Gastroesophageal sphincter (tissue), 3 donors: Measurements from ENCODE around the gene AUTS2.

Source experiments
- CTCF ChIP-seq, 4 experiments: fragments of 200-600 bp in 2 of 4; fragments of 450-650 bp in 2 of 4; sonication (generic) in 1 of 4; IDR thresholded peaks; one replicate each; pipeline ENCODE4 v1.5.1; 2017 to 2019; ENCODE audit warnings: antibody characterized with exemption in 4 of 4, mild to moderate bottlenecking in 2 of 4, moderate library complexity in 2 of 4
- EP300 ChIP-seq: sonication (generic); formaldehyde crosslinking; IDR thresholded peaks from one replicate; pipeline ENCODE4 v1.6.1; 2017; ENCODE audit warnings: antibody characterized with exemption, mild to moderate bottlenecking
- POLR2AphosphoS5 ChIP-seq: sonication (generic); formaldehyde crosslinking; IDR thresholded peaks from one replicate; pipeline ENCODE4 v1.6.1; 2017; ENCODE audit warnings: antibody characterized with exemption

- TF ChIP-seq CTCF (IDR thresholded peaks at IDR 0.05) (no peak), EP300 (no peak), POLR2AphosphoS5 (peak; percentile 65)
Measured at GRCh38 chr7:70387217-70387616, 788.9 kb downstream of the AUTS2 start.
